ENCODE results near the gene ARL15. TPM values are rescaled to one million over a fixed set of nuclear protein-coding genes. Genes with fewer than 3 reads are reported as not detected.
"Not testable (repeated sequence)": the region's sequence is repeated elsewhere in the genome, so short reads cannot be mapped to it uniquely, and the experiment has no call there.

Gene ARL15
- total RNA-seq, 3 donors from 2014 or later = 5.4 to 6.3 (median 6.1) TPM

DNA sequence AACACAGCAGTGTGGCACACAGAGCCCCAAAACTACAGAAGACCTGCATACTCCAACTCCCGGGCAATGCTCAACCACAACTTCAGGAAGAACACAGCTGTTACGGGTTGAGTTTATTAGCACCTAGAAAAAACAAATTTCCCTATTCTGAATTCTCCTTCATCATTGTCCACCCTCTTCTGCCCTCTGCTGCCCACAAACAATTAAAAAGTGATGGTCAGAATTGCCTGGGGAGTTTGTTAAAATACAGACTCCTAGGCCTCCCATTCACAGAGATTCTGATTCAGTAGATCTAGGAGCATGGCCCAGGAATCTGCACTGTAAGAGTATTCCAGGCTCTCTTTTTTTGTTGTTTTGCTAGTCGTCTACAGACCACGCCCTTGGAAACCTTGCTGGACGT lies 439.3 kb downstream of the ARL15 start:
- no peak for ATAC-seq
- no peak for DNase-seq
- H3K4me3 Mint-ChIP-seq = no peak overlapping the region
- no peaks in the 10 kb centered on the region for H3K4me1 Mint-ChIP-seq (ENCODE audit: low read depth)
- H3K9me3 Mint-ChIP-seq = peaks cover 4% of the 10 kb centered on the region
- no peaks in the 10 kb centered on the region for H3K36me3 Mint-ChIP-seq (ENCODE audit: insufficient read depth)
- peaks cover 5% of the 10 kb centered on the region for H3K27me3 Mint-ChIP-seq (ENCODE audit: low read depth)

- Mint-ChIP-seq H3K4me3 (no peak overlapping the region), H3K9me3 (peaks cover 6% of the 10 kb centered on the region), H3K27me3 (ENCODE audit: low read depth) (peaks cover 9% of the 10 kb centered on the region), H3K4me1 (ENCODE audit: low read depth) (no peaks in the 10 kb centered on the region), H3K36me3 (ENCODE audit: insufficient read depth) (no peaks in the 10 kb centered on the region)
- DNase-seq (no peak), ATAC-seq (no peak)
Observed at GRCh38 chr5:53858700-53859456, 451.5 kb downstream of the ARL15 start.

DNA sequence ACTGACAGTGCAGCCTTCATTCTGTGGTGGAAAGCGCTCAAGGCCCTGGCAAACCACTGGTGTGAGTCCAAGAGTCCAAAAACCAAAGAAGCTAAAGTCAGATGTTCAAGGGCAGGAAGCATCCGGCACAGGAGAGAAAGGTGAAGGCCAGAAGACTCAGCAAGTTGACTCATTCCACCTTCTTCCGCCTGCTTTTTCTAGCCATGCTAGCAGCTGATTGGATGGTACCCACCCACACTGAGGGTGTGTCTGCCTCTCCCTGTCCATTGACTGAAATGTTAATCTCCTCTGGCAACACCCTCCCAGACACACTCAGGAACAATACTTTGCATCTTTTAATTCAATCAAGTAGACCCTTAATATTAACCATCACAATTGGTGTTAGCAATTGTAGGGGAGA lies 453.9 kb downstream of the ARL15 start:
- H3K4me3 Mint-ChIP-seq = no peak overlapping the region
- H3K4me1 Mint-ChIP-seq (ENCODE audit: low read depth) = no peaks in the 10 kb centered on the region
- peaks cover 11% of the 10 kb centered on the region for H3K27me3 Mint-ChIP-seq (ENCODE audit: low read depth)
- no peaks in the 10 kb centered on the region for H3K36me3 Mint-ChIP-seq (ENCODE audit: insufficient read depth)
- DNase-seq = no peak
- no peak for ATAC-seq
- H3K9me3 Mint-ChIP-seq = peaks cover 6% of the 10 kb centered on the region

DNA sequence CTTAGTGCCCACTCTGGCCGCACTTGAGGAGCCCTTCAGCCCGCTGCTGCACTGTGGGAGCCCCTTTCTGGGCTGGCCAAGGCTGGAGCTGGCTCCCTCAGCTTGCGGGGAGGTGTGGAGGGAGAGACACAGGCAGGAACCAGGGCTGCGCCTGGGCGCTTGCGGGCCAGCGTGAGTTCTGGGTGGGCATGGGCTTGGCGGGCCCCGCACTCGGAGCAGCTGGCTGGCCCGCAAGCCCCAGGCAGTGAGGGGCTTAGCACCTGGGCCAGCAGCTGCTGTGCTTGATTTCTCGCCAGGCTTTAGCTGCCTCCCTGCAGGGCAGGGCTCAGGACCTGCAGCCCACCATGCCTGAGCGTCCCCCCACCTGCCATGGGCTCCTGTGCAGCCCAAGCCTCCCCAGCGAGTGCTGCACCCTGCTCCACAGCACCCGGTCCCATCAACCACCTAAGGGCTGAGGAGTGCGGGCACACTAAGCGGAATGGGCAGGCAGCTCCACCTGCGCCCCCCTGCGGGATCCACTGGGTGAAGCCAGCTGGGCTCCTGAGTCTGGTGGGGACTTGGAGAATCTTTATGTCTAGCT lies 473.4 kb downstream of the ARL15 start:
- not testable (repeated sequence) for H3K4me3 Mint-ChIP-seq; ATAC-seq; H3K36me3 Mint-ChIP-seq (ENCODE audit: insufficient read depth); H3K27me3 Mint-ChIP-seq (ENCODE audit: low read depth); DNase-seq; H3K4me1 Mint-ChIP-seq (ENCODE audit: low read depth)
- peaks cover 16% of the 10 kb centered on the region for H3K9me3 Mint-ChIP-seq

- H3K9me3 Mint-ChIP-seq = no peaks in the 10 kb centered on the region
- ATAC-seq = no peak
- H3K4me3 Mint-ChIP-seq = no peak overlapping the region
- H3K36me3 Mint-ChIP-seq (ENCODE audit: insufficient read depth) = no peaks in the 10 kb centered on the region
- no peaks in the 10 kb centered on the region for H3K4me1 Mint-ChIP-seq (ENCODE audit: low read depth)
- no peak for DNase-seq
- peaks cover 3% of the 10 kb centered on the region for H3K27me3 Mint-ChIP-seq (ENCODE audit: low read depth)
Observed at GRCh38 chr5:53834500-53834899, 475.9 kb downstream of the ARL15 start.

Other genes starting within 250 kb of the ARL15 start
- gene HSPB3, start 145.1 kb upstream of the ARL15 start, total RNA-seq = not detected
- 10 to 100 TPM; 10.2 to 11.7 (median 10.9) TPM for gene SNX18, start 207.2 kb upstream of the ARL15 start, total RNA-seq

All from activated T-cell treated with anti-CD3 and anti-CD28 coated beads, Interleukin-2, amount 50 U/mL, for 4 hours (primary cell).